ENCODE results near the gene QSOX2. TPM values are rescaled to one million over a fixed set of nuclear protein-coding genes. Genes with fewer than 3 reads are reported as not detected.

QSOX2 gene, protein sequence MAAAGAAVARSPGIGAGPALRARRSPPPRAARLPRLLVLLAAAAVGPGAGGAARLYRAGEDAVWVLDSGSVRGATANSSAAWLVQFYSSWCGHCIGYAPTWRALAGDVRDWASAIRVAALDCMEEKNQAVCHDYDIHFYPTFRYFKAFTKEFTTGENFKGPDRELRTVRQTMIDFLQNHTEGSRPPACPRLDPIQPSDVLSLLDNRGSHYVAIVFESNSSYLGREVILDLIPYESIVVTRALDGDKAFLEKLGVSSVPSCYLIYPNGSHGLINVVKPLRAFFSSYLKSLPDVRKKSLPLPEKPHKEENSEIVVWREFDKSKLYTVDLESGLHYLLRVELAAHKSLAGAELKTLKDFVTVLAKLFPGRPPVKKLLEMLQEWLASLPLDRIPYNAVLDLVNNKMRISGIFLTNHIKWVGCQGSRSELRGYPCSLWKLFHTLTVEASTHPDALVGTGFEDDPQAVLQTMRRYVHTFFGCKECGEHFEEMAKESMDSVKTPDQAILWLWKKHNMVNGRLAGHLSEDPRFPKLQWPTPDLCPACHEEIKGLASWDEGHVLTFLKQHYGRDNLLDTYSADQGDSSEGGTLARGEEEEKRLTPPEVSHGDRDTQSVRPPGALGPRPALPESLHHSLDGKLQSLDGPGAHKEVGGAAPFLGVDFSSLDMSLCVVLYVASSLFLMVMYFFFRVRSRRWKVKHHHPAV
- 14.6 and 22.3 TPM in 2 replicates for total RNA-seq

DNA sequence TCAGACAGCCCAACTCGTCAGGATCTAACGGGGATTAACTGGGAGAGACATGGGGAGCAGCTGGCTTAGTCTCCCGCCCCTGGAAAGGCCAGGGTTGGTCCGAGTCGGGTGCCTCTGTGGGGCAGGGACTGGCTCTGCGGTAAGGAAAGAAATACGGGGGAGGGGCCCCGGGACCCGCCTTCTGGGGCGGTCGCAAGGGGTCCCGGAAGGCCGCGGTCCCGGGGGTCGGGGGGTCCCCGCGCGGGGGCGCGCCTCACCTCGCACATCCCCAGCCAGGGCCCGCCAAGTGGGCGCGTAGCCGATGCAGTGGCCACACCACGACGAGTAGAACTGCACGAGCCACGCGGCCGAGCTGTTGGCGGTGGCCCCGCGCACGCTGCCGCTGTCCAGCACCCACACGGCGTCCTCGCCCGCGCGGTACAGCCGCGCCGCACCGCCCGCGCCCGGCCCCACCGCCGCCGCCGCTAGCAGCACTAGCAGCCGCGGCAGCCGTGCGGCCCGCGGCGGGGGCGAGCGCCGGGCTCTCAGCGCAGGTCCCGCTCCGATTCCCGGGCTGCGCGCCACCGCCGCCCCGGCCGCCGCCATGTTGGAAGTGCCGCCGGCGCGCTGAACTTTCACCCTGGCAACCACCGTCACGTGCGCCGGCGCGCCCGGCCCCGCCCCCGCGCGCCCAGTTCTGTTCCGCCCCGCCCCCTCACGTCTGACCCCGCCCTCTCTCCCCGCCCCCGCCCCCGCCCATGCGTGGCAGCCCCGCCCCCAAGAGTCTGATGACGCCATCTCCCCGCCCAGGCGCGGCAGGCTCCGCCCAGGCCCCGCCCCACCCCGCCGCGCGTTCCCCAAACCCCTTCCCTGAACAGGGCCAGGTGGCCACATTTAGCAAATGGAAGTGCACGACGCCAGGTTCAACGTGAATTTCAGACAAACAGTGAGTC, at the start of gene QSOX2:
Gene QSOX2, minus strand, starts transcription at position 594 of the 932 bp plus-strand sequence. Its CDS starts 9 bp downstream, at position 585.

DNA sequence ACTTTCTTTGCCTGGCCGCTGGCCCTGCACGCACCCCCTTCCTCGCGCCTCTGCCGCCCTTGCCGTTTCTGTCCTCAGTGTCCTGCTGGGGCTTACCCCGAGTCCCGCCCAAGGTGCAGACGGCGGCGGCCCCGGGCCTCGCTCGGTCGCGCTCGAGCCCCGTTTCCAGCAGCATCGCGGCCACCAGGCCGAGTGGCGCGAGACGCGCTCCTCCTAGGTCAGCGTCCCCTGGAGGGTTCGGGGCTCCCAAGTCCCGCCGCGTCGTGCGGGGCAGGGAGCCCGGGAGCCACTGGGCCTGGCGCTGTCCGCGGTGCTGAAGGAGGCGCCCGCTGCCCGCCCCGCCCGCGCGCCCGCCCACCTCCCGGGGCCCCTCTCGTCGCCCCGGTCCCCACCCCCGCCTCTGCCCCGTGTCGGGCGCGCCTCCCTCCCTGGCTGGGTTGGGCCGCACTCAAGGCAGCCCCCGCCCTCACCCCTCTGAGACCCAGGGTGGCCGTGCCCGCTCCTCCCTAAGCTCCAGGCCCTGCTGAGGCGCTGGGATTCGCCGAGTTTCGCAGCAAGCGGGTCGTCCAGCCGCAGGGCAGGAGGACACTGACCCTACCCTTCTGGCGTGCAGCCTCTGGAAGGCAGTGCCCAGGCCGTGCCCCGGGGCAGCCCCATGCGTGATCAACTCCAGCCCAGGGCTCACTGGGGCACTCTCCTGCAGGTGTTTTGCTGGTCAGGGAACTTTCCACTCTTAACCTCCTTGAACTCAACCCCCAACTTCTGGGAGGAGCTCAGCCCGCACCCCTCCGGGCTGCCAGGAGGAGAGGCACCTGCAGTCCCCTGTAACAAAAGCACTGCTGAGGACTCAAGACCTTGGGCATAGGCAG, 40.5 kb downstream of the QSOX2 start, which contains the start of gene LHX3:
Gene LHX3, minus strand, starts transcription at position 291 of the 869 bp plus-strand sequence. Its CDS starts 116 bp downstream, at position 175.

Other genes starting within 250 kb of the QSOX2 start
- 32.4 and 42.2 TPM in 2 replicates for gene NACC2, start 150.5 kb downstream of the QSOX2 start, total RNA-seq
- 54.6 and 59.7 TPM in 2 replicates for gene TMEM250, start 126.9 kb downstream of the QSOX2 start, total RNA-seq
- gene LHX3, start 40.7 kb downstream of the QSOX2 start, total RNA-seq: not detected in 2 replicates
- 0.25 TPM in 1 of 2 replicates, not detected in the other for gene CCDC187, start 58.3 kb upstream of the QSOX2 start, total RNA-seq
- 37.3 and 65.5 TPM in 2 replicates for gene GPSM1, start 81.7 kb upstream of the QSOX2 start, total RNA-seq
- gene DNLZ, start 117.9 kb upstream of the QSOX2 start, total RNA-seq: 20.8 and 41.2 TPM in 2 replicates
- gene CARD9, start 127.9 kb upstream of the QSOX2 start, total RNA-seq: under 0.01 and 0.76 TPM in 2 replicates
- gene SNAPC4, start 154.4 kb upstream of the QSOX2 start, total RNA-seq: 9.0 and 10.8 TPM in 2 replicates
- 53.6 and 57.8 TPM in 2 replicates for gene ENTR1, start 164.8 kb upstream of the QSOX2 start, total RNA-seq
- 52.6 and 59.6 TPM in 2 replicates for gene PMPCA, start 164.8 kb upstream of the QSOX2 start, total RNA-seq
- gene INPP5E, start 194.0 kb upstream of the QSOX2 start, total RNA-seq: 13.6 and 14.3 TPM in 2 replicates
- gene SEC16A, start 237.2 kb upstream of the QSOX2 start, total RNA-seq: 44.6 and 56.2 TPM in 2 replicates